Ovary (tissue), 3 donors: Measurements from ENCODE around the gene GPR84.
"Not testable (repeated sequence)": the region's sequence is repeated elsewhere in the genome, so short reads cannot be mapped to it uniquely, and the experiment has no call there.

Experiments
- CTCF ChIP-seq, 3 donors: fragments of 450-650 bp in 2 of 3; fragments of 200-600 bp in 1 of 3; IDR thresholded peaks; one replicate each; pipeline versions ENCODE4 v1.5.1 to v1.8.0; 2016 to 2022; ENCODE audit warnings: antibody characterized with exemption in 3 of 3, mild to moderate bottlenecking in 1 of 3
- EP300 ChIP-seq: sonication (generic); formaldehyde crosslinking; IDR thresholded peaks from one replicate; pipeline ENCODE4 v1.6.1; 2017; ENCODE audit warnings: antibody characterized with exemption
- POLR2A ChIP-seq: fragments of 450-650 bp; IDR thresholded peaks from one replicate; pipeline ENCODE4 v1.6.1; 2017; ENCODE audit warnings: antibody characterized with exemption, mild to moderate bottlenecking, moderate library complexity
- donor health status: DM: no; HTN: no; CAD: no.

- not testable (repeated sequence) for TF ChIP-seq CTCF (IDR thresholded peaks at IDR 0.05); POLR2A; EP300
These were observed 38.7 kb downstream of the GPR84 start for GRCh38 chr12:54325442-54326109.
